UCSD-AML1 (cell line): Measurements from ENCODE around the gene SMIM7.
"Not testable (repeated sequence)": the region's sequence is repeated elsewhere in the genome, so short reads cannot be mapped to it uniquely, and the experiment has no call there.

ENCODE experiments used
- DNase-seq: peaks from one replicate; lab custom pipeline; 2025; ENCODE audit not compliant: unreplicated experiment; lab: John Stamatoyannopoulos, UW

SMIM7 gene

DNA sequence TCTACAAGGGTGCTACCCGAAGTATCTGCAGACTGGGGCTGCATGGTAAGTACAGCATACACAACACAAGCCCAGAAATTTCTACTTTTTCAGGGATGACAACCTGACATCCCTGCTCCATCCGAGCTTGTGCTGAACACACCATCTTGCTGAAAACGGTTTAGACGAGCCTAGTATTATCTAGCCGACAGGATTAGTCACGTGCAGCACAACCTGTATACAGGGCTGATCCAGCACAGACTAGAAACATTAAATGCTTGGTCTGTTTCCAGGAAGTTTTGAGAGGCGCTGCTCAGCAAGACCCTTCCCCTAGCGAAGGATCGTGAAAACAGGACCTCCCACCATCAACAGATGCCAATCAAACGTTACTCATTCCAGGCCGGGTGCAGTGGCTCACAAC lies 4.2 kb downstream of the SMIM7 start:
- no peak for DNase-seq

DNA sequence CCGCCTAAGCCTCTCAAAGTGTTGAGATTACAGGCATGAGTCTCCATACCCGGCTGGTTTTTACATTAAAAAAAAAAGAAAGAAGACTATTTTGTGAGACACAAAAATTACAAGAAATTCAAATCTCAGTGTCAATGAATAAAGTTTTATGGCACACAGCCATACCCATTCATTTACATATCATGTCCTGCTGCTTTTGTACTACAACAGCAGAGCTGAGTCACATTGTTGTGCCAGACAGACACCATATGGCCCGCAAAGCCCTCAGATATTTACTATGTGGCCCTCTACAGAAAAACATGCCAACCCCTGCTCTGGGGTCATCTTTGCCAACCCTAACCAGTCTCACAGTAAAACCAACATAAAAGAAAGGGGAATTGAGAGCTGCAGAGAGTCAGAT lies 5.3 kb downstream of the SMIM7 start:
- DNase-seq = no peak

GRCh38 chr19:16654140-16654539 lies 5.8 kb downstream of the SMIM7 start:
- no peak for DNase-seq

DNA sequence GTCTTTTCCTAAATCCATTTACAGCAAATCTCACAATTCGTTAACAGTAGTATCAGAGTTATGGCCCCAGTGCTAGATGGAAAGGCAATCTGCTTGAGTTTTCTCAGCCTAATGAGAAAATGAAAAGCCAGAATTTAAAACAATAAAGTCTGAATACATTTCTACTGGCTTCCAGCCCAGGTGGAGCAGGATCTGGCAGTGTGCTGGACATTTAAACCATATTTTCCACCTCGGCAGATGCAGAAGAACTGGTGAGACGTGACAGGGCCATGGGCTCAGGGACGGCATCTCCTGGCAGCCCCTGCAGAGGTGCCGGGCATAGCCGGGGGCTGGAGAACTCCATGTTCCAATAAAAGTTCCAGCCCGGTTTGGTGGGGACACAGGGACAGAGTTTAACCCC lies 7.1 kb downstream of the SMIM7 start:
- DNase-seq = no peak

DNA sequence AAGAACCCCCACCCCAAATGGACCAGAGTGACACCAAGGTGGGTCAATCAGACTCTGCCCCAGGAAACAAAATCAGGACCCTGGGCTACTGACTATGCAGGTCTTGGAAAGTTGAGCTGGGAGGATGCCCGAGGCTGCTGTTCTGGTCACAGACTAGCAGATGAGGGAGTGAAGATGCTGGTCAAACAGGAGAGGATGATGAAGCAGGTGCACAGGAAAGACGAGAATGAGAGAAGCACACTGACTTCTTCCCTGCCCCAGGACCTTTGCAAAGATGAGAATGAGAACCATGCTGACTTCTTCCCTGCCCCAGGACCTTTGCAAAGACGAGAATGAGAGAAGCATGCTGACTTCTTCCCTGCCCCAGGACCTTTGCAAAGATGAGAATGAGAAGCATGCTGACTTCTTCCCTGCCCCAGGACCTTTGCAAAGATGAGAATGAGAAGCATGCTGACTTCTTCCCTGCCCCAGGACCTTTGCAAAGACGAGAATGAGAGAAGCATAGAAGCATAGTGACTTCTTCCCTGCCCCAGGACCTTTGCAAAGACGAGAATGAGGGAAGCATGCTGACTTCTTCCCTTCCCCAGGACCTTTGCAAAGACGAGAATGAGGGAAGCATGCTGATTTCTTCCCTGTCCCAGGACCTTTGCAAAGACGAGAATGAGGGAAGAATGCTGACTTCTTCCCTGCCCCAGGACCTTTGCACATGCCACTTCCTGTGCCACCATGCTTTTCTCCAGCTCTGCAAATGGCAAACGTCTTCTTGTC lies 8.3 kb downstream of the SMIM7 start:
- not testable (repeated sequence) for DNase-seq

DNA sequence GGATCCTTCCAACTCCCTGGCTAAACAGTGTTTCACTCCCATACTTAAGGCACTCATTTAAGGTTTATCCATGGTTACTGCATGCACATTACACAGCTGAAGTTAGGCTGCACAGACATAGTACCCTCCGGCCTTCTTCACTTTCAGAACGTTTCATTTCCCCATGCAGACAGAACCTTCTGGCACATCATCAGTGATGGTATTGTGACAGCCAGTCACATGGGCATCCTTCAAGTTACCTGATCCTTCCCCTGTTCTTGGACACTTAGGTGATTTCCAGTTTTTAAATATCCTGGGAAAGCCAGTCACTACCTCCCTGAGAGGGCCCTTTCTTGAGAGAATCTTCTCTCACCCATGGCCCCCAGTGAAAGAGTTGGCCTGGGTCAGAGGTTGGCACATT lies 9.1 kb downstream of the SMIM7 start:
- no peak for DNase-seq

- DNase-seq = peak; percentile 11
Measured at GRCh38 chr19:16649734-16650133, 10.2 kb downstream of the SMIM7 start.

- no peak for DNase-seq
Measured at GRCh38 chr19:16645140-16645539, 14.8 kb downstream of the SMIM7 start.

- no peak for DNase-seq
Measured at GRCh38 chr19:16641695-16642094, 18.2 kb downstream of the SMIM7 start.

GRCh38 chr19:16640951-16641350 lies 19.0 kb downstream of the SMIM7 start:
- DNase-seq = no peak

DNA sequence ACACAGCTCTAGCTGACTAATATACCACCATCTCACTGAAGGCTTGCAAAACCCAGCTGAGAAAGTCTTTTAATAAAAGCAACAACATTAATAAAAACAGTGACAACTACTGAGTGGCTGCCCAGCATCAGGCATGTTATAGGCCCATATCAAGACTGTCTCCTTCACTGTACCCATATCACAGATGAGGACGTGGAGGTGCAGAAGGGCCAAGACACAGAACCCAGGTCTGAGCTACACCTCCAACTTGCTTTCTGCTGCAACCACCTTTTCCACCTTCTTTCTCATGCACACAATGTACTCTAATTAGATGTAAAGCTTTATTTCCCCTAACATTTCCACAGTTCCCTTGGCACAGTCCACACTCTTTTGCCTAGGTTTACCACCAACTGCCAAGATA lies 21.3 kb downstream of the SMIM7 start:
- DNase-seq = no peak

GRCh38 chr19:16637535-16637934 lies 22.4 kb downstream of the SMIM7 start:
- no peak for DNase-seq

DNA sequence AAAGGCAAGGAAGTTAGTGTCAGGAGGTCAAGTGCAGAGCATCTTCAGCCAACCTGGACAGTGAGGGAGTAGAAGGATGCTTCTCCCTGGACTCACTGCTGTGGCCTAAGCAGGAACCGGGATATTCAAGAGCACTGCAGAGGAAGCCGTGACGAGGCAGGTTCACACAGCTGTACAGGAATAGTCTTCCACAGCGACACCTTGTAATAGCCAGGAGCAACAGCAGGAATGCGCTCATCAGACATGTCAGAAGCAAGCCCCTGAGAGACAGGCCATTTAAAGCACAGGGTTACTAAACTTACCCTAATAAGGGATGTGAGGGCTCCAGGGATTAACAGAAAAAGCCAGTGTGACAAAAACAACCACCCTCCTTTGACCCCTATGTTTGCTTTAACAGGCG lies 28.5 kb downstream of the SMIM7 start:
- no peak for DNase-seq

GRCh38 chr19:16628984-16629691 lies 30.8 kb downstream of the SMIM7 start:
- no peak for DNase-seq

GRCh38 chr19:16628183-16628983 lies 31.6 kb downstream of the SMIM7 start, which contains the start of gene MED26:
MED26 (minus strand) TSS chr19:16628204; CDS start chr19:16627943, 261 bp downstream.
- peak; percentile 97 for DNase-seq

GRCh38 chr19:16627928-16628182 lies 32.1 kb downstream of the SMIM7 start:
- DNase-seq = no peak

DNA sequence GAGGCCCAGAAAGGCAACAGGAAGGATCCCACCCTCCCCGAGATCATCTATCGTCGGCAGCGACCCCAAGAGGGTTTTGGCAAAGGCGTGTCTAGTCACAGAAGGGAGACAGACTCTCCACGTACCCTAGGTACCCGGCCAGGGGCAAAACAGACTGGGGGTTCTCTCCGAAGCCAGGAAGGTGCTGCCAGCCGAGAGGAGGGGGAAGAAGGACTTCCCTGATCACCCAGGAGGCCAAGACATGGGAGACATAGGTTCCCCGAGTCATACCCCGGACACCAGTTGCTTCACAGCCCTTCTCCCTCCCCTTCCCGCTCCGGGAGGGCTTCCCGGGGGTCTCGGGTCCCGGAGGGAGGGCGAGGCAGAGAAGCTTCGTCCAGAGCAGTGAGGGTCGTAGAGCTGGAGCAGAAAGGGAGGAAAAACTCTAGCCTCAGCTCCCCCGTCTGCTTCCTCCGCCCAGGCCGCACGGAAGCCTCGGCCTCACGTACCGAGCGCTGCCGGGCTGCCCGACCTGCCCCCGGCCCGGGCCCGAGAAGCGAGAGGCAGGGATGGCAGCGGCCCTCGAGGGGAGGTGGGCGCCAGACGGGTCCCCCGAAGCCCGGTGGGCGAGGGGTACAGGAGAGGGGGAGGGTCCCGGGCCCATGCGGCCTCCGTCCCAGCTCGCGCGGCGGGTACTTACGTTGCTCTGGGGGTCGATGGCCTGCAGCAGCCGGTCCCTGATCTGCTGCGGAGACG lies 32.6 kb downstream of the SMIM7 start:
- DNase-seq = no peak

- no peak for DNase-seq
Measured at GRCh38 chr19:16626796-16627192, 33.1 kb downstream of the SMIM7 start.

- DNase-seq = no peak
Measured at GRCh38 chr19:16625163-16625958, 34.6 kb downstream of the SMIM7 start.

GRCh38 chr19:16624236-16624635 lies 35.7 kb downstream of the SMIM7 start:
- DNase-seq = no peak

GRCh38 chr19:16623576-16623975 lies 36.4 kb downstream of the SMIM7 start:
- no peak for DNase-seq
